AG10803 (cell line): Measurements from ENCODE around the gene KCNJ12.
"Not testable (repeated sequence)": the region's sequence is repeated elsewhere in the genome, so short reads cannot be mapped to it uniquely, and the experiment has no call there.

Experiments used
- DNase-seq: peaks from one replicate; pipeline ENCODE4 v3.0.0; 2010; ENCODE audit warnings: low read depth
- H3K4me3 ChIP-seq: 2 replicates; pipeline ENCODE4 v1.5.1; 2011; ENCODE audit warnings: mild to moderate bottlenecking, low read length, control low read depth
- CTCF ChIP-seq: conservative IDR thresholded peaks from 2 replicates; pipeline ENCODE4 v1.5.1; 2011; ENCODE audit warnings: mild to moderate bottlenecking, low read length, control low read depth, inconsistent platforms

Gene KCNJ12

GRCh38 chr17:21376081-21376758 is at the start of gene KCNJ12:
Gene KCNJ12, plus strand, starts transcription at chr17:21376357. Its CDS starts 38,986 bp downstream, at chr17:21415343.
- DNase-seq: peak; percentile 27
- peak within 1 kb of the TSS; percentile 45 for H3K4me3 ChIP-seq
- no peak for TF ChIP-seq CTCF

DNA sequence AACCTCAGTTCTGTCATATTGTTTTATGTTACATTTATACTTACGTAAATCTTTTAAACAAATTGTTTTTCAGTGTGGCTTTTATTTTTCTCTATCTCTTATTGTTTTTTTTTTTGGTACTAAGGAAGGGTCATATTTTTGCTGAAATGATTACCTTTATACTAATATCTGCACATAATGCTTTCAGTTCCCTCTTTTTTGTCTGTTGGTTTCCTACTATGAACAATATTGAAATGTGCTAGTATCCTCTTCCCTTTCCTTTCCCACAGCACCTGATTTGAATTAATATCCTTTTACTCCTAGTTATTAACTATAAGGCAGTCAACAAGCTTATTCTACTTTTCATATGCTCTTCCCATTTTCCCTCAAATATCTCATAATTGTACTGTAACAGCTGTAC is 48.2 kb upstream of the KCNJ12 start:
- H3K4me3 ChIP-seq, DNase-seq: not testable (repeated sequence)

- not testable (repeated sequence) for H3K4me3 ChIP-seq, DNase-seq
Observed at GRCh38 chr17:21328778-21329177, 47.4 kb upstream of the KCNJ12 start.

DNA sequence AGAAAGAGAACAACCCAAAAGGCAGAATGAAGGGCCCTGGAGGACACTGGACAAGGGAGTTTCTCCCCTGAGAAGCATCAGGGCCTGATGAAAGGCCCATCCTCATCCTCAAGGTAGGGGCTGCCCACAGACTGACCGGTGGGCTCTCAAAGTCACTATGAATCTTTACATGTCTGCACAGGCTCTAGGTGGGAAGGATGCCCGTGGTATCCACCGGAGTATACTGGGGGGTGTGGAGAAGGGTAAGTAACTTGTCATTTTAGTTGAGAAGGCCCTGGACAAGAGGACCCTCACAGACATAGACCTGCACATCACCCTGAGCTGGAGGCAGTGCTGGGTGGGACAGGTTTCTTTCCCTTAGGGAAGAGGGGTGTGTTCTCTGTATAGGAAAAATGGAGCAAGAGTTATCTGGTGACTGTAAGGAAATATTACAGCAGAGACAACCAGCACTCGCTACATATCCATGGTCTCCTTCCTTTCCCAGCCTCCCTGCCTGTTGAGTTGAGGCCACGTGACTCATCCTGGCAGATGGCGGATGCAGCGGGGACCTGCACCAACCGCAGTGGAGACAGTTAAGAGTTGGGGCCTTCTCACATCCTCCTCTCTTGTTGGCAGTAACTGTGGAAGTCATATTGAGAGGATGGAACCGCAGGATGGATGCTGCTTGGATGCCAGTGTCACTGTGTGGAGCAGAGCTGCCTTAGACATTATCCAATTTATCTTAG is 45.6 kb upstream of the KCNJ12 start:
- no peak for TF ChIP-seq CTCF
- DNase-seq: no peak
- H3K4me3 ChIP-seq: no peak overlapping the region

DNA sequence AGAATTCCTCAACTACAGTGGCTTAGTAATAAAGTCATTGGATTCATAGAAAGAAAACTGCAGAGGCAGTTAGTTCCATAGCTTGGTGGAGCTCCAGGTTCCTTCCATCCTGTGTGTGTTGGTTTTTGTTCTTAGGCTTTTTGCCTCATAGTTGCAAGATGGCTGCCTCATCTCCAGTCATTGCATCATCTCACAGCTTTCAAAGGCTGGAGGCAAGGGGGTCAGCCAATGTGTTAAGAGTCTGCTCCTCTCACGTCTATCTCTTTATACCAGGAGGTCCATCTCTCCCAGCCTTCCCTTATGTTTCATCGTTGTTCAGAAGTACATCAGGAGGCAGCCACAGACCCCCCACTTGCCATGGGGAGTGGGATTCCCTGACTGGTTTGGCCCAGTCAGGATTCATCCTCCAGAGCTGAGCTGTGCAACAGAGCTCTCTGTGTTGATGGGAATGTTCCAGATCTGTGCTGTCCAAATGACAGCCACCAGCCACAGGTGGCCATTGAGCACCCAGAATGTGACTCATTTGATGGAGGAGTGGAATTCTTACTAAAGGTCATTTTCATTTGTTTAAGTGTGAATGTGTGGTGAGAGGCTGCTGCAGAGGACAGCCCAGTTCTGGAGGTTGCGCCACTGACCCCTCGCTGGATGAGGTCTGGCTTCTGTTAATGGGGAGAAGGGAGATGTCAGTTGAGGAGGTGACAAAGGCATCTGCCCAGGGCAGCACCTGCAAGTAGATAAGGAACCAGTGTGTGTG is 39.4 kb upstream of the KCNJ12 start:
- DNase-seq, H3K4me3 ChIP-seq: not testable (repeated sequence)

DNA sequence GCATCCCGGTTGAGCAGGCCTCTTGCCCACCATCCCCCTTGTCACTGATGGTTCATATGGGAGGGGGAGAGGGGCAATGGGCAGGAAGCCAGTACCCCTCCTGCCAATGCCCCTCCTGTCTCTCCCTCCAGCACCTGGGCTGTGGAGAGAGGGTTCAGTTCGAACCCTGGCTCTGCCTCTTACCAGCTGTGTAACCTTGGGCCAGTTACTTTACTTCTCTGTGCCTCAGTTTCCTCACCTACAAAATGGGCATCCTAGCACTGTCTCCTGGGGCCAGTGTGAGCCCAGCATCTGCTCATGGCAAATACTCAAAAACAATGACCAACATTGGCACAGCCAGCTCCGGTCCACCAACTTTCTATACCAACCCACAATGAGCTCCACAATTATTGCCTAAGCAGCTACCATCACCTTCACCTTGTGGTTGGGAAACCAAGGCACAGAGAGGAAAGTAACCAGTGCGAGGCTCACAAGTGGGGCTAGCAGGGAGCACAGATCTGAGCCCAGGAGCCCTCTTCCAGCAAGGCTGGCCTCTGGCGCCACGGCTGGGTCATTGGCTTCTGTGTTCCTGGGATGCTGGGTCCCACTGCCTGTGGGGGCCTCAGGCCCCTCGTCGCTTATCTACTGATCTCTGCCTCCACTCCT is 38.1 kb upstream of the KCNJ12 start:
- H3K4me3 ChIP-seq, DNase-seq: not testable (repeated sequence)

- no peak overlapping the region for H3K4me3 ChIP-seq
- DNase-seq: no peak
- no peak for TF ChIP-seq CTCF
Observed at GRCh38 chr17:21339011-21339410, 37.1 kb upstream of the KCNJ12 start.

- H3K4me3 ChIP-seq, DNase-seq: not testable (repeated sequence)
Observed at GRCh38 chr17:21339571-21339970, 36.6 kb upstream of the KCNJ12 start.

DNA sequence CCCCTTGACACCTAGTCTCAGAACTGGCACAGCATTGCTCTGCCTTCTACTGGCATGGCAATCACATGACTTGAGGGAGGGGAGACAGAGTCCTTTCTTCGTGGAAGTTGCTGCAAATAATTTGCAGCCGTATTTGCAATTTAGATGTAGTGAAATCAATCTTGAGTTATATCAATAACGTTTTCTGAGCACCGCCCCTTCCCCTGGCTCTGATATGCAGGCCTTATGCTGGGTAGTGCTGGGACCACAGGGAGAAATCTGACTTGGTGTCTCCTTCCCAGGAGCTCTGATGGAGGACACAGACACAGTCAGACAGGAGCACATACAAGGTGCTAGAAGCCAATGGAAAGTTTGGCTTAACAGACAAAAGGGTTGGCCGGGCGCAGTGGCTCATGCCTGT is 35.8 kb upstream of the KCNJ12 start:
- not testable (repeated sequence) for DNase-seq, H3K4me3 ChIP-seq

GRCh38 chr17:21341279-21341678 is 34.9 kb upstream of the KCNJ12 start:
- not testable (repeated sequence) for H3K4me3 ChIP-seq, DNase-seq

GRCh38 chr17:21341925-21342540 is 34.1 kb upstream of the KCNJ12 start:
- DNase-seq, H3K4me3 ChIP-seq: not testable (repeated sequence)

- H3K4me3 ChIP-seq, DNase-seq: not testable (repeated sequence)
Observed at GRCh38 chr17:21343061-21343949, 32.9 kb upstream of the KCNJ12 start.

DNA sequence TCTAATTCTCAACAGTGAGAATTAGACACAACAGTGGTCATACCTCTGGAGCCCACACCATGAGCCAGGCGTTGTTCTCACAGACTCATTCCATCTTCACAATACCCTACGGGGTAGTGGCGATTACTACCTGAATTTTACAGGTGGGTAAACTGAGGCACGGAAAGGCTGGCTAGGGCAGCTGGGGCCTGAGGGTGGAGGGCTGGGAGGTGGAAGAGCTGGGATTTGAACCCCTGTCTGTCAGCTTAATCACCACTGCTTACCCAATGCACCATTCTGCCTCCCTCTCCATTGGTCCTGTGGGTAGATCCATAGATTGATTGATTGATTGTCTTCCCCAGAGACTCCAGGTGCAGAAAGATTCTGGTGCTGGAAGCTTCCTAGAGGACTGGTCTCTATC is 31.4 kb upstream of the KCNJ12 start:
- not testable (repeated sequence) for H3K4me3 ChIP-seq, DNase-seq
